GM21423 (cell line): ENCODE results near the gene ANKH.

Experiments
- ATAC-seq: cut with Tn5 transposase; IDR thresholded peaks from one replicate; pipeline ENCODE4 v1.9.1; 2021; ENCODE audit warnings: mild to moderate bottlenecking, moderate library complexity; ENCODE audit not compliant: unreplicated experiment

The ANKH gene

GRCh38 chr5:14699807-14700400 is 171.7 kb downstream of the ANKH start:
- ATAC-seq = no peak

- no peak for ATAC-seq
Measured at GRCh38 chr5:14699159-14699558, 172.4 kb downstream of the ANKH start.

GRCh38 chr5:14698495-14698894 is 173.1 kb downstream of the ANKH start:
- ATAC-seq = no peak

- no peak for ATAC-seq
Measured at GRCh38 chr5:14696851-14697250, 174.7 kb downstream of the ANKH start.

- ATAC-seq = no peak
Measured at GRCh38 chr5:14696057-14696456, 175.5 kb downstream of the ANKH start.

- no peak for ATAC-seq
Measured at GRCh38 chr5:14695152-14695551, 176.4 kb downstream of the ANKH start.

- no peak for ATAC-seq
Measured at GRCh38 chr5:14693070-14693469, 178.5 kb downstream of the ANKH start.

- ATAC-seq = no peak
Measured at GRCh38 chr5:14687023-14687665, 184.4 kb downstream of the ANKH start.

- no peak for ATAC-seq
Measured at GRCh38 chr5:14686517-14686916, 185.1 kb downstream of the ANKH start.

GRCh38 chr5:14685757-14686156 is 185.8 kb downstream of the ANKH start:
- peak; percentile 83 for ATAC-seq

- ATAC-seq = no peak
Measured at GRCh38 chr5:14684757-14685156, 186.8 kb downstream of the ANKH start.

- ATAC-seq = no peak
Measured at GRCh38 chr5:14683906-14684455, 187.6 kb downstream of the ANKH start.

GRCh38 chr5:14681236-14681752 is 190.3 kb downstream of the ANKH start:
- no peak for ATAC-seq

GRCh38 chr5:14679595-14679994 is 192.0 kb downstream of the ANKH start:
- no peak for ATAC-seq

- no peak for ATAC-seq
Measured at GRCh38 chr5:14678773-14679334, 192.7 kb downstream of the ANKH start.

- peak; percentile 49 for ATAC-seq
Measured at GRCh38 chr5:14676320-14676719, 195.3 kb downstream of the ANKH start.

GRCh38 chr5:14675865-14676300 is 195.7 kb downstream of the ANKH start:
- ATAC-seq = peak; percentile 53

GRCh38 chr5:14674983-14675854 is 196.4 kb downstream of the ANKH start:
- ATAC-seq = no peak

- no peak for ATAC-seq
Measured at GRCh38 chr5:14673443-14673842, 198.1 kb downstream of the ANKH start.

GRCh38 chr5:14672484-14673394 is 198.8 kb downstream of the ANKH start:
- ATAC-seq = no peak
